Lung (tissue), 12 donors: ENCODE results near the gene COL11A1. TPM values are rescaled to one million over a fixed set of nuclear protein-coding genes. Genes with fewer than 3 reads are reported as not detected.

ENCODE experiments used
- ATAC-seq: fragments of 200-7000 bp; cut with Tn5 transposase; one replicate; pipeline ENCODE4 v1.9.1; 2020; ENCODE audit warnings: moderate number of reproducible peaks; ENCODE audit not compliant: insufficient read depth, low FRiP score
- DNase-seq, 3 donors: peaks; one replicate each; pipeline ENCODE4 v3.0.0-alpha.2; 2013 to 2017
- H3K27ac ChIP-seq, 2 donors: one replicate each; pipeline ENCODE4 v1.5.1; 2013; ENCODE audit warnings: mild to moderate bottlenecking in 2 of 2, moderate library complexity in 2 of 2, control low read depth in 1 of 2, inconsistent platforms in 1 of 2, low read depth in 1 of 2, low read length in 1 of 2
- H3K27me3 ChIP-seq, 3 donors: one replicate each; pipeline ENCODE4 v1.5.1; 2013; ENCODE audit warnings: low read length in 2 of 3; ENCODE audit not compliant: control insufficient read depth in 3 of 3, insufficient read depth in 3 of 3
- H3K36me3 ChIP-seq, 4 donors: one replicate each; pipeline ENCODE4 v1.5.1; 2013; ENCODE audit warnings: low read length in 4 of 4, mild to moderate bottlenecking in 1 of 4, moderate library complexity in 1 of 4; ENCODE audit not compliant: control insufficient read depth in 4 of 4, insufficient read depth in 4 of 4
- H3K4me1 ChIP-seq, 5 donors: one replicate each; pipeline ENCODE4 v1.5.1; 2013; ENCODE audit warnings: low read length in 5 of 5, mild to moderate bottlenecking in 2 of 5, moderate library complexity in 1 of 5; ENCODE audit not compliant: control insufficient read depth in 5 of 5, insufficient read depth in 5 of 5
- H3K4me3 ChIP-seq: one replicate; pipeline ENCODE4 v1.5.1; 2013; ENCODE audit warnings: mild to moderate bottlenecking, control low read depth, moderate library complexity
- H3K9ac ChIP-seq, 2 donors: one replicate each; pipeline ENCODE4 v1.5.1; 2013; ENCODE audit warnings: low read length in 2 of 2, control low read depth in 1 of 2; ENCODE audit not compliant: insufficient read depth in 1 of 2
- H3K9me3 ChIP-seq, 4 donors: one replicate each; pipeline ENCODE4 v1.5.1; 2013; ENCODE audit warnings: low read length in 3 of 4, mild to moderate bottlenecking in 1 of 4, moderate library complexity in 1 of 4; ENCODE audit not compliant: control insufficient read depth in 4 of 4, insufficient read depth in 3 of 4
- CTCF ChIP-seq: IDR thresholded peaks from 2 replicates; pipeline ENCODE4 v1.5.1; 2012; ENCODE audit warnings: mild to moderate bottlenecking; ENCODE audit errors: control extremely low read depth, extremely low read depth
- WGBS, 2 donors: extraction: QIAGEN DNeasy Blood & Tissue Kit; methylation state at CpG; one replicate each; pipeline ENCODE4 v1.1.7; 2013; 5-methylcytosine and 5-hydroxymethylcytosine counted together
- polyA plus RNA-seq, 2 donors: library from polyadenylated mRNA; stranded (reverse); fragments of 200-250 nt; gene quantifications; one replicate each; pipeline ENCODE4 v1.2.1, GENCODE V29; 2013
- total RNA-seq, 2 donors: library from RNA; depleted of rRNA in 1 of 2; stranded (reverse); fragments of >200 nt in 1 of 2; gene quantifications; one replicate each; pipeline ENCODE4 v1.2.1, GENCODE V29; 2014 to 2021
- donor health status: control.
- donor health status: control.
- donor health status: Bipolar disorder and iron deficiency.
- donor health status: healthy.
- donor health status: DM: yes; HTN: yes; CAD: no.

The COL11A1 gene
- total and polyA plus RNA-seq, 4 donors: 0.33 to 7.5 (median 0.70) TPM

GRCh38 chr1:103075316-103076000 is 32.9 kb downstream of the COL11A1 start:
- Histone ChIP-seq H3K27me3 (no peaks in the 10 kb centered on the region), H3K36me3 (no peaks in the 10 kb centered on the region), H3K4me3 (no peak overlapping the region), H3K9ac (no peak overlapping the region), H3K4me1 (no peaks in the 10 kb centered on the region), H3K27ac (no peak overlapping the region), H3K9me3 (no peaks in the 10 kb centered on the region)
- DNase-seq: no peak
- ATAC-seq: no peak
- no peak for TF ChIP-seq CTCF
- WGBS, 2 donors: 75 to 86% methylated on average over 2 of the region's 2 CpGs

GRCh38 chr1:103074224-103074623 is 34.1 kb downstream of the COL11A1 start:
- H3K4me1 ChIP-seq: no peaks in the 10 kb centered on the region
- DNase-seq: no peak
- no peaks in the 10 kb centered on the region for H3K9me3 ChIP-seq
- H3K4me3 ChIP-seq: no peak overlapping the region
- no peaks in the 10 kb centered on the region for H3K36me3 ChIP-seq
- no peak for TF ChIP-seq CTCF
- no peak for ATAC-seq
- 85 to 95% methylated on average over 6 of the region's 6 CpGs for WGBS, 2 donors
- H3K9ac ChIP-seq: no peak overlapping the region
- H3K27me3 ChIP-seq: no peaks in the 10 kb centered on the region
- no peak overlapping the region for H3K27ac ChIP-seq

DNA sequence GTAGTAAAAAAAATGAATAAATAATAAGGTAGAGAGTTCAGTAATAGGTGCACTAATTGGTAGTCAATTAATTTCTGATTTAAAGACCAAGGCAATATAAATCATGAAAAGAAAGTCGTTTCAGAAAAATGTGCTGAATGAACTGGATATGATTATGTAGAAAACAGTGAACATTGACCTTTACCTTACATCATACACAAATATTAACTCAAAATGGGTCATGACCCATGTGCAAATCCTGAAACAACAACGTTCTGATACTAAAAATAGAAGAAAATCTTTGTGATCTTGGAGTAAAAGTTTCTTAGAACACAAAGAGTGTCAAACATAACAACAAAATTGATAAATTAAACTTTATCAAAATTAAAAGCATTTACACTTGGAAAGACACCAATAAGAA is 39.1 kb downstream of the COL11A1 start:
- WGBS, 2 donors: 26 to 48% methylated on average over 2 of the region's 2 CpGs
- Histone ChIP-seq H3K27ac (no peak overlapping the region), H3K36me3 (no peaks in the 10 kb centered on the region), H3K4me3 (no peak overlapping the region), H3K9me3 (no peaks in the 10 kb centered on the region), H3K9ac (peak overlapping the region in 1 of 2 donors; percentile 25), H3K4me1 (no peaks in the 10 kb centered on the region), H3K27me3 (no peaks in the 10 kb centered on the region)
- ATAC-seq: no peak
- no peak for DNase-seq
- TF ChIP-seq CTCF: no peak

DNA sequence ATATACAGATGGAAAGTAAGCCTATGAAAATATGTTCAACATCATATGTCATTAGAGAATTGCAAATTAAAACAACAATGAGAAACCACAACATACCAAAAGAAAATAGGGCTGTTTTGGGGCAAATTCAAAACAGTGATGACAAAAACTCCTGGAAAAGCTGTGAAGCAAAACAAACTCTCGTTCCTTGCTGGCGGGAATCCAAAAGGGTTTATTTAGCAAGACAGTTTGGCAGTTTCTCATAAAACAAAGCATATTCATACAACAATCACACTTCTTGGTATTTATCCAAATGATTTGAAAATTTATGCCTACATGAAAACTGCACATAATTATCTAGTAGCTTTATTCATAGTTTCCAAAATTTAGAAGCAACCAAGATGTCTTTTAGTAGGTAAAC is 44.4 kb downstream of the COL11A1 start:
- no peaks in the 10 kb centered on the region for H3K36me3 ChIP-seq
- H3K27me3 ChIP-seq: no peaks in the 10 kb centered on the region
- no peaks in the 10 kb centered on the region for H3K4me1 ChIP-seq
- H3K9ac ChIP-seq: no peak overlapping the region
- 76 to 81% methylated on average over 2 of the region's 2 CpGs for WGBS, 2 donors
- TF ChIP-seq CTCF: no peak
- peak in 1 of 3 donors; percentile 18 for DNase-seq
- no peak overlapping the region for H3K4me3 ChIP-seq
- ATAC-seq: no peak
- H3K27ac ChIP-seq: no peak overlapping the region
- H3K9me3 ChIP-seq: no peaks in the 10 kb centered on the region
